K562 (cell line): ENCODE measurements around the gene KISS1R. TPM values are rescaled to one million over a fixed set of nuclear protein-coding genes. Genes with fewer than 3 reads are reported as not detected.

ENCODE experiments used
- ARID1B ChIP-seq: fragments of 450-650 bp; IDR thresholded peaks from 2 replicates; pipeline ENCODE4 v1.6.1; 2016; ENCODE audit warnings: antibody characterized with exemption, mild to moderate bottlenecking, inconsistent platforms
- BHLHE40 ChIP-seq: IDR thresholded peaks from 2 replicates; pipeline ENCODE4 v1.6.1; 2011; ENCODE audit warnings: low read length, improper control_type of control experiment
- BRF2 ChIP-seq: IDR thresholded peaks from 3 replicates; pipeline ENCODE4 v1.6.1; 2011; ENCODE audit warnings: borderline replicate concordance, mild to moderate bottlenecking; ENCODE audit not compliant: insufficient read length, insufficient read depth
- CGGBP1 ChIP-seq: fragments of 250-450 bp; sonication (Bioruptor Pico); IDR thresholded peaks from 2 replicates; pipeline ENCODE4 v1.9.0; 2021; ENCODE audit warnings: mild to moderate bottlenecking
- DPF2 ChIP-seq: fragments of 450-650 bp; IDR thresholded peaks from 2 replicates; pipeline ENCODE4 v1.6.1; 2016
- EP400 ChIP-seq: fragments of 450-650 bp; IDR thresholded peaks from 2 replicates; pipeline ENCODE4 v1.6.1; 2017; ENCODE audit warnings: antibody characterized with exemption, mild to moderate bottlenecking, moderate library complexity
- ETS1 ChIP-seq: conservative IDR thresholded peaks from 2 replicates; pipeline ENCODE4 v1.6.1; 2011; ENCODE audit warnings: low read depth, mild to moderate bottlenecking, low read length; ENCODE audit not compliant: control insufficient read depth
- FOXA3 ChIP-seq, 2 experiments: fragments of 450-650 bp in 1 of 2; sonication (generic) in 1 of 2; formaldehyde crosslinking; IDR thresholded peaks in 1 of 2; conservative IDR thresholded peaks in 1 of 2; 2 replicates each; pipeline versions ENCODE4 v1.4.0 to v1.8.0; 2020 to 2022; ENCODE audit warnings: mild to moderate bottlenecking in 2 of 2, missing genetic modification reagents in 1 of 2
- MITF ChIP-seq: IDR thresholded peaks from 2 replicates; pipeline ENCODE4 v1.6.1; 2014; ENCODE audit warnings: antibody characterized with exemption
- MTA3 ChIP-seq: fragments of 450-650 bp; formaldehyde crosslinking; IDR thresholded peaks from 2 replicates; pipeline ENCODE4 v1.6.1; 2017; ENCODE audit warnings: mild to moderate bottlenecking, borderline replicate concordance
- NBN ChIP-seq: fragments of 450-650 bp; IDR thresholded peaks from 2 replicates; pipeline ENCODE4 v1.6.1; 2016; ENCODE audit warnings: low read depth, mild to moderate bottlenecking
- PYGO2 ChIP-seq: fragments of 450-650 bp; IDR thresholded peaks from 2 replicates; pipeline ENCODE4 v1.6.1; 2016; ENCODE audit warnings: mild to moderate bottlenecking, missing genetic modification characterization, moderate library complexity, missing compliant biosample characterization
- RFX5 ChIP-seq: IDR thresholded peaks from 2 replicates; pipeline ENCODE4 v1.6.1; 2011; ENCODE audit warnings: low read depth, mild to moderate bottlenecking, improper control_type of control experiment, low read length
- SMARCA5 ChIP-seq: fragments of 450-650 bp; IDR thresholded peaks from 2 replicates; pipeline ENCODE4 v1.6.1; 2016
- SREBF1 ChIP-seq: fragments of 150-350 bp; IDR thresholded peaks from 2 replicates; pipeline ENCODE4 v1.6.1; 2014; ENCODE audit warnings: antibody characterized with exemption, low read depth, low read length, borderline replicate concordance
- TCF3 ChIP-seq: sonication (generic); formaldehyde crosslinking; IDR thresholded peaks from 2 replicates; pipeline ENCODE4 v1.4.0; 2020; ENCODE audit warnings: mild to moderate bottlenecking, missing genetic modification reagents
- TRIM28 ChIP-seq: fragments of 450-650 bp; IDR thresholded peaks from 2 replicates; pipeline ENCODE4 v1.6.1; 2017
- ZBED1 ChIP-seq: IDR thresholded peaks from 2 replicates; pipeline ENCODE4 v1.6.1; 2014
- ZEB2 ChIP-seq: fragments of 450-650 bp; IDR thresholded peaks from 2 replicates; pipeline ENCODE4 v1.6.1; 2016
- polyA plus RNA-seq, 8 experiments: library from polyadenylated mRNA; depleted of rRNA in 4 of 8; stranded (reverse) in 5 of 8; unstranded in 3 of 8; fragments of >200 nt; fragmentation: Nextera tagmentation in 2 of 8; fragmentation: Illumina TruSeq in 1 of 8; extraction: Ambion mirVana in 2 of 8; extraction: Trizol in 1 of 8; gene quantifications; 2 replicates each; pipeline versions ENCODE4 v1.2.1 to v1.2.3, GENCODE V29; 2011 to 2014; ENCODE audit warnings: inconsistent platforms in 1 of 8, missing spikeins in 1 of 8
- total RNA-seq, 7 experiments: library from RNA; depleted of rRNA in 6 of 7; stranded (reverse); fragments of >200 nt in 6 of 7; fragmentation: Illumina TruSeq in 2 of 7; extraction: Trizol in 2 of 7; gene quantifications; 2 replicates each; pipeline versions ENCODE4 v1.2.1 to v1.2.3, GENCODE V29; 2011 to 2021; ENCODE audit warnings: low replicate concordance in 1 of 7
- TF ChIP-seq, protein P1 (sequence below): sonication (generic); formaldehyde crosslinking; IDR thresholded peaks from 2 replicates; pipeline ENCODE4 v1.8.1; 2023; ENCODE audit warnings: mild to moderate bottlenecking, missing genetic modification reagents
- TF ChIP-seq, protein P2 (sequence below): fragments of 450-650 bp; IDR thresholded peaks from 2 replicates; pipeline ENCODE4 v1.7.1; 2018; ENCODE audit warnings: mild to moderate bottlenecking, low read depth; ENCODE audit not compliant: partially characterized antibody

The KISS1R gene
- total and polyA plus RNA-seq, 9 of the 15 experiments (the other 6 are each of a cell fraction or from before 2014, with no cell fraction given) = 0.37 to 39.4 (median 2.0) TPM

- TF ChIP-seq BRF2 (no peak), NBN (0 out of 2 replicates have a peak, but pooled peaks have one; percentile 19), TCF3 (CRISPR knock-in tag) (peak; percentile 71), DPF2 (peak; percentile 87), CGGBP1 (no peak), ZBED1 (no peak), TRIM28 (no peak), EP400 (0 out of 2 replicates have a peak, but pooled peaks have one; percentile 31), SREBF1 (no peak), MTA3 (no peak), RFX5 (no peak), SMARCA5 (no peak), ZEB2 (peak; percentile 55; the same call in 1 of the 2 replicates), PYGO2 (tag) (no peak), ETS1 (no peak), ARID1B (peak; percentile 83), MITF (peak; percentile 43; the same call in 1 of the 2 replicates), BHLHE40 (0 out of 2 replicates have a peak, but pooled peaks have one; percentile 8), FOXA3 (CRISPR knock-in tag; conservative IDR thresholded peaks at IDR 0.05 in 1 of 2, IDR thresholded peaks at IDR 0.05 in 1 of 2) (peak; percentile 90 to 97)
- TF ChIP-seq, protein P1, sequence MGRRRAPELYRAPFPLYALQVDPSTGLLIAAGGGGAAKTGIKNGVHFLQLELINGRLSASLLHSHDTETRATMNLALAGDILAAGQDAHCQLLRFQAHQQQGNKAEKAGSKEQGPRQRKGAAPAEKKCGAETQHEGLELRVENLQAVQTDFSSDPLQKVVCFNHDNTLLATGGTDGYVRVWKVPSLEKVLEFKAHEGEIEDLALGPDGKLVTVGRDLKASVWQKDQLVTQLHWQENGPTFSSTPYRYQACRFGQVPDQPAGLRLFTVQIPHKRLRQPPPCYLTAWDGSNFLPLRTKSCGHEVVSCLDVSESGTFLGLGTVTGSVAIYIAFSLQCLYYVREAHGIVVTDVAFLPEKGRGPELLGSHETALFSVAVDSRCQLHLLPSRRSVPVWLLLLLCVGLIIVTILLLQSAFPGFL (CRISPR knock-in tag) = no peak
- TF ChIP-seq, protein P2, sequence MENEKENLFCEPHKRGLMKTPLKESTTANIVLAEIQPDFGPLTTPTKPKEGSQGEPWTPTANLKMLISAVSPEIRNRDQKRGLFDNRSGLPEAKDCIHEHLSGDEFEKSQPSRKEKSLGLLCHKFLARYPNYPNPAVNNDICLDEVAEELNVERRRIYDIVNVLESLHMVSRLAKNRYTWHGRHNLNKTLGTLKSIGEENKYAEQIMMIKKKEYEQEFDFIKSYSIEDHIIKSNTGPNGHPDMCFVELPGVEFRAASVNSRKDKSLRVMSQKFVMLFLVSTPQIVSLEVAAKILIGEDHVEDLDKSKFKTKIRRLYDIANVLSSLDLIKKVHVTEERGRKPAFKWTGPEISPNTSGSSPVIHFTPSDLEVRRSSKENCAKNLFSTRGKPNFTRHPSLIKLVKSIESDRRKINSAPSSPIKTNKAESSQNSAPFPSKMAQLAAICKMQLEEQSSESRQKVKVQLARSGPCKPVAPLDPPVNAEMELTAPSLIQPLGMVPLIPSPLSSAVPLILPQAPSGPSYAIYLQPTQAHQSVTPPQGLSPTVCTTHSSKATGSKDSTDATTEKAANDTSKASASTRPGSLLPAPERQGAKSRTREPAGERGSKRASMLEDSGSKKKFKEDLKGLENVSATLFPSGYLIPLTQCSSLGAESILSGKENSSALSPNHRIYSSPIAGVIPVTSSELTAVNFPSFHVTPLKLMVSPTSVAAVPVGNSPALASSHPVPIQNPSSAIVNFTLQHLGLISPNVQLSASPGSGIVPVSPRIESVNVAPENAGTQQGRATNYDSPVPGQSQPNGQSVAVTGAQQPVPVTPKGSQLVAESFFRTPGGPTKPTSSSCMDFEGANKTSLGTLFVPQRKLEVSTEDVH = no peak
These were observed 44.9 kb downstream of the KISS1R start (continued) for GRCh38 chr19:961866-962620.
